ENCODE measurements around the gene MTUS2.

The MTUS2 gene

GRCh38 chr13:29161676-29162075 is 341.5 kb downstream of the MTUS2 start:
- H3K9ac ChIP-seq (ENCODE audit: low read length), result no peak overlapping the region
- no peak overlapping the region for H3K4me3 ChIP-seq (ENCODE audit: low read depth, low read length)
- H3K4me1 ChIP-seq (ENCODE audit: control insufficient read depth, insufficient read depth, low read length), result no peaks in the 10 kb centered on the region
- H3K27ac ChIP-seq (ENCODE audit: low read depth, low read length), result no peak overlapping the region
- no peaks in the 10 kb centered on the region for H3K36me3 ChIP-seq (ENCODE audit: control insufficient read depth, insufficient read depth, low read length)
- no peaks in the 10 kb centered on the region for H3K27me3 ChIP-seq (ENCODE audit: control insufficient read depth, insufficient read depth, low read length)
- no peaks in the 10 kb centered on the region for H3K9me3 ChIP-seq (ENCODE audit: control insufficient read depth, insufficient read depth, low read depth, low read length)

GRCh38 chr13:29162638-29163235 is 342.6 kb downstream of the MTUS2 start:
- Histone ChIP-seq H3K27me3 (ENCODE audit: control insufficient read depth, insufficient read depth, low read length) (no peaks in the 10 kb centered on the region), H3K9ac (ENCODE audit: low read length) (no peak overlapping the region), H3K27ac (ENCODE audit: low read depth, low read length) (no peak overlapping the region), H3K36me3 (ENCODE audit: control insufficient read depth, insufficient read depth, low read length) (no peaks in the 10 kb centered on the region), H3K4me3 (ENCODE audit: low read depth, low read length) (no peak overlapping the region), H3K9me3 (ENCODE audit: control insufficient read depth, insufficient read depth, low read depth, low read length) (no peaks in the 10 kb centered on the region), H3K4me1 (ENCODE audit: control insufficient read depth, insufficient read depth, low read length) (no peaks in the 10 kb centered on the region)

- no peaks in the 10 kb centered on the region for H3K9me3 ChIP-seq (ENCODE audit: control insufficient read depth, insufficient read depth, low read depth, low read length)
- no peak overlapping the region for H3K27ac ChIP-seq (ENCODE audit: low read depth, low read length)
- H3K4me1 ChIP-seq (ENCODE audit: control insufficient read depth, insufficient read depth, low read length), result no peaks in the 10 kb centered on the region
- H3K36me3 ChIP-seq (ENCODE audit: control insufficient read depth, insufficient read depth, low read length), result no peaks in the 10 kb centered on the region
- no peak overlapping the region for H3K9ac ChIP-seq (ENCODE audit: low read length)
- no peaks in the 10 kb centered on the region for H3K27me3 ChIP-seq (ENCODE audit: control insufficient read depth, insufficient read depth, low read length)
- H3K4me3 ChIP-seq (ENCODE audit: low read depth, low read length), result no peak overlapping the region
Measured at GRCh38 chr13:29164116-29164515, 344.0 kb downstream of the MTUS2 start.

- no peak overlapping the region for H3K27ac ChIP-seq (ENCODE audit: low read depth, low read length)
- no peak overlapping the region for H3K4me3 ChIP-seq (ENCODE audit: low read depth, low read length)
- H3K36me3 ChIP-seq (ENCODE audit: control insufficient read depth, insufficient read depth, low read length), result no peaks in the 10 kb centered on the region
- H3K9ac ChIP-seq (ENCODE audit: low read length), result no peak overlapping the region
- no peaks in the 10 kb centered on the region for H3K9me3 ChIP-seq (ENCODE audit: control insufficient read depth, insufficient read depth, low read depth, low read length)
- H3K4me1 ChIP-seq (ENCODE audit: control insufficient read depth, insufficient read depth, low read length), result no peaks in the 10 kb centered on the region
- H3K27me3 ChIP-seq (ENCODE audit: control insufficient read depth, insufficient read depth, low read length), result no peaks in the 10 kb centered on the region
Measured at GRCh38 chr13:29165216-29165615, 345.1 kb downstream of the MTUS2 start.

GRCh38 chr13:29165840-29166239 is 345.7 kb downstream of the MTUS2 start:
- H3K4me3 ChIP-seq (ENCODE audit: low read depth, low read length), result no peak overlapping the region
- H3K27ac ChIP-seq (ENCODE audit: low read depth, low read length), result no peak overlapping the region
- no peaks in the 10 kb centered on the region for H3K4me1 ChIP-seq (ENCODE audit: control insufficient read depth, insufficient read depth, low read length)
- H3K9me3 ChIP-seq (ENCODE audit: control insufficient read depth, insufficient read depth, low read depth, low read length), result no peaks in the 10 kb centered on the region
- H3K36me3 ChIP-seq (ENCODE audit: control insufficient read depth, insufficient read depth, low read length), result no peaks in the 10 kb centered on the region
- H3K9ac ChIP-seq (ENCODE audit: low read length), result no peak overlapping the region
- H3K27me3 ChIP-seq (ENCODE audit: control insufficient read depth, insufficient read depth, low read length), result no peaks in the 10 kb centered on the region

GRCh38 chr13:29170436-29171082 is 350.4 kb downstream of the MTUS2 start:
- H3K9ac ChIP-seq (ENCODE audit: low read length), result no peak overlapping the region
- H3K4me3 ChIP-seq (ENCODE audit: low read depth, low read length), result no peak overlapping the region
- no peak overlapping the region for H3K27ac ChIP-seq (ENCODE audit: low read depth, low read length)
- H3K27me3 ChIP-seq (ENCODE audit: control insufficient read depth, insufficient read depth, low read length), result no peaks in the 10 kb centered on the region
- H3K9me3 ChIP-seq (ENCODE audit: control insufficient read depth, insufficient read depth, low read depth, low read length), result no peaks in the 10 kb centered on the region
- no peaks in the 10 kb centered on the region for H3K4me1 ChIP-seq (ENCODE audit: control insufficient read depth, insufficient read depth, low read length)
- H3K36me3 ChIP-seq (ENCODE audit: control insufficient read depth, insufficient read depth, low read length), result no peaks in the 10 kb centered on the region

GRCh38 chr13:29171244-29171643 is 351.1 kb downstream of the MTUS2 start:
- H3K36me3 ChIP-seq (ENCODE audit: control insufficient read depth, insufficient read depth, low read length), result no peaks in the 10 kb centered on the region
- H3K27me3 ChIP-seq (ENCODE audit: control insufficient read depth, insufficient read depth, low read length), result no peaks in the 10 kb centered on the region
- no peaks in the 10 kb centered on the region for H3K9me3 ChIP-seq (ENCODE audit: control insufficient read depth, insufficient read depth, low read depth, low read length)
- H3K4me3 ChIP-seq (ENCODE audit: low read depth, low read length), result no peak overlapping the region
- H3K27ac ChIP-seq (ENCODE audit: low read depth, low read length), result no peak overlapping the region
- H3K4me1 ChIP-seq (ENCODE audit: control insufficient read depth, insufficient read depth, low read length), result no peaks in the 10 kb centered on the region
- H3K9ac ChIP-seq (ENCODE audit: low read length), result no peak overlapping the region

- Histone ChIP-seq H3K27me3 (ENCODE audit: control insufficient read depth, insufficient read depth, low read length) (no peaks in the 10 kb centered on the region), H3K9ac (ENCODE audit: low read length) (no peak overlapping the region), H3K4me3 (ENCODE audit: low read depth, low read length) (no peak overlapping the region), H3K36me3 (ENCODE audit: control insufficient read depth, insufficient read depth, low read length) (no peaks in the 10 kb centered on the region), H3K9me3 (ENCODE audit: control insufficient read depth, insufficient read depth, low read depth, low read length) (no peaks in the 10 kb centered on the region), H3K27ac (ENCODE audit: low read depth, low read length) (no peak overlapping the region), H3K4me1 (ENCODE audit: control insufficient read depth, insufficient read depth, low read length) (no peaks in the 10 kb centered on the region)
Measured at GRCh38 chr13:29174093-29174492, 354.0 kb downstream of the MTUS2 start.

- Histone ChIP-seq H3K9me3 (ENCODE audit: control insufficient read depth, insufficient read depth, low read depth, low read length) (no peaks in the 10 kb centered on the region), H3K9ac (ENCODE audit: low read length) (no peak overlapping the region)
Measured at GRCh38 chr13:29175250-29175873, 355.2 kb downstream of the MTUS2 start.

GRCh38 chr13:29180055-29180454 is 359.9 kb downstream of the MTUS2 start:
- no peaks in the 10 kb centered on the region for H3K36me3 ChIP-seq (ENCODE audit: control insufficient read depth, insufficient read depth, low read length)
- no peak overlapping the region for H3K4me3 ChIP-seq (ENCODE audit: low read depth, low read length)
- H3K27me3 ChIP-seq (ENCODE audit: control insufficient read depth, insufficient read depth, low read length), result no peaks in the 10 kb centered on the region
- no peak overlapping the region for H3K27ac ChIP-seq (ENCODE audit: low read depth, low read length)
- no peaks in the 10 kb centered on the region for H3K4me1 ChIP-seq (ENCODE audit: control insufficient read depth, insufficient read depth, low read length)
- H3K9ac ChIP-seq (ENCODE audit: low read length), result no peak overlapping the region
- H3K9me3 ChIP-seq (ENCODE audit: control insufficient read depth, insufficient read depth, low read depth, low read length), result peaks cover 2% of the 10 kb centered on the region; the same call in 1 of the 2 replicates

More at GRCh38 chr13:29175250-29175873, 355.2 kb downstream of the MTUS2 start:
- Histone ChIP-seq H3K4me1 (ENCODE audit: control insufficient read depth, insufficient read depth, low read length) (no peaks in the 10 kb centered on the region), H3K36me3 (ENCODE audit: control insufficient read depth, insufficient read depth, low read length) (no peaks in the 10 kb centered on the region), H3K27me3 (ENCODE audit: control insufficient read depth, insufficient read depth, low read length) (no peaks in the 10 kb centered on the region), H3K4me3 (ENCODE audit: low read depth, low read length) (no peak overlapping the region), H3K27ac (ENCODE audit: low read depth, low read length) (no peak overlapping the region)

- Histone ChIP-seq H3K36me3 (ENCODE audit: control insufficient read depth, insufficient read depth, low read length) (no peaks in the 10 kb centered on the region), H3K9ac (ENCODE audit: low read length) (no peak overlapping the region), H3K27me3 (ENCODE audit: control insufficient read depth, insufficient read depth, low read length) (no peaks in the 10 kb centered on the region), H3K9me3 (ENCODE audit: control insufficient read depth, insufficient read depth, low read depth, low read length) (peaks cover 2% of the 10 kb centered on the region; the same call in 1 of the 2 replicates), H3K4me3 (ENCODE audit: low read depth, low read length) (no peak overlapping the region), H3K4me1 (ENCODE audit: control insufficient read depth, insufficient read depth, low read length) (no peaks in the 10 kb centered on the region), H3K27ac (ENCODE audit: low read depth, low read length) (no peak overlapping the region)
Measured at GRCh38 chr13:29182216-29182615, 362.1 kb downstream of the MTUS2 start.
